Right cardiac atrium (tissue), 5 donors: ENCODE results near the gene RNF212. TPM values are rescaled to one million over a fixed set of nuclear protein-coding genes. Genes with fewer than 3 reads are reported as not detected.

ENCODE experiments used
- ATAC-seq, 2 donors: fragments of 200-7000 bp; cut with Tn5 transposase; one replicate each; pipeline versions ENCODE4 v1.8.0 to v1.9.1; 2020; ENCODE audit warnings: moderate library complexity in 2 of 2, mild to moderate bottlenecking in 1 of 2
- DNase-seq, 3 donors: peaks; one replicate each; pipeline ENCODE4 v3.0.0-alpha.2; 2020
- H3K27ac ChIP-seq: one replicate; pipeline ENCODE4 v1.5.1; 2013; ENCODE audit warnings: mild to moderate bottlenecking, low read length, control low read depth, moderate library complexity
- H3K27me3 ChIP-seq: one replicate; pipeline ENCODE4 v1.6.1; 2013; ENCODE audit not compliant: control insufficient read depth, insufficient read depth
- H3K4me1 ChIP-seq: one replicate; pipeline ENCODE4 v1.6.1; 2013; ENCODE audit warnings: low read length; ENCODE audit not compliant: control insufficient read depth, insufficient read depth
- H3K4me3 ChIP-seq: one replicate; pipeline ENCODE4 v1.5.1; 2013; ENCODE audit warnings: low read length, control low read depth
- H3K9me3 ChIP-seq: one replicate; pipeline ENCODE4 v1.6.1; 2013; ENCODE audit warnings: low read length; ENCODE audit not compliant: control insufficient read depth
- WGBS: extraction: QIAGEN DNeasy Blood & Tissue Kit; methylation state at CpG from one replicate; pipeline ENCODE4 v1.1.7; 2013; 5-methylcytosine and 5-hydroxymethylcytosine counted together
- intact Hi-C, 4 donors: fragments of 100-400 bp; cut with DNase I; formaldehyde crosslinking; loops; one replicate each; pipeline versions ENCODE4 v1.11.0 to v1.14.0; 2022 to 2023
- long read RNA-seq, 4 donors: library from polyadenylated mRNA; unstranded; transcript quantifications; one replicate each; pipeline ENCODE4 v2.0.0, GENCODE V29; 2020 to 2021
- polyA plus RNA-seq: library from polyadenylated mRNA; stranded (reverse); fragments of 200-250 nt; gene quantifications from one replicate; pipeline ENCODE4 v1.2.3, GENCODE V29; 2013
- total RNA-seq, 4 donors: library from RNA; stranded (reverse); fragmentation: NEBNext Ultra II Directional; extraction: Animal tissue kit (Norgen Biotek cat#: 25700); gene quantifications; one replicate each; pipeline ENCODE4 v1.2.1, GENCODE V29; 2021
- donor health status: healthy with polysubstance abuse.
- donor health status: DM: no; HTN: yes; CAD: no.
- donor health status: DM: no; HTN: no; CAD: no.
- donor health status: DM: no; HTN: yes; CAD: no; lungs with severe emphysema.
- donor health status: DM: yes; HTN: yes; CAD: no.

Gene RNF212
- total RNA-seq = 1 to 10 TPM in 3 of 4 donors, under 1 TPM in 1; 0.59 to 2.4 (median 1.5) TPM
- 1.6 TPM for polyA plus RNA-seq
- long read RNA-seq, donor 1, partial matches to known transcripts = 0 of 4 reads
- long read RNA-seq, donor 1, other reads (novel, unspliced or antisense) = 4 of 4 reads
- long read RNA-seq, donor 2, partial matches to known transcripts = 0 of 1 reads
- long read RNA-seq, donor 2, other reads (novel, unspliced or antisense) = 1 of 1 reads
- long read RNA-seq, donor 3 = 0 reads
- long read RNA-seq, donor 4, partial matches to known transcripts = 0 of 1 reads
- long read RNA-seq, donor 4, other reads (novel, unspliced or antisense) = 1 of 1 reads

GRCh38 chr4:1113311-1114009 lies at the start of gene RNF212:
TSS of gene RNF212 (minus strand) at chr4:1113564. CDS start at chr4:1113464, 100 bp downstream.
- Histone ChIP-seq H3K4me1 (no peaks in the 10 kb centered on the region), H3K4me3 (peak within 1 kb of the TSS; percentile 33), H3K27ac (no peak within 1 kb of the TSS), H3K27me3 (no peaks in the 10 kb centered on the region), H3K9me3 (no peaks in the 10 kb centered on the region)
- 20% methylated on average over 71 of the region's 72 CpGs for WGBS
- peak; percentile 51 to 72 for ATAC-seq
- DNase-seq = peak; percentile 39 to 78 (median 76)
- intact Hi-C loops = no loop called here

GRCh38 chr4:1160351-1160750 lies 47.0 kb upstream of the RNF212 start:
- Histone ChIP-seq H3K4me1 (no peaks in the 10 kb centered on the region), H3K9me3 (no peaks in the 10 kb centered on the region), H3K27ac (no peak overlapping the region), H3K4me3 (no peak overlapping the region), H3K27me3 (no peaks in the 10 kb centered on the region)
- DNase-seq (no peak), ATAC-seq (no peak)
- intact Hi-C loops = loop anchor here in 3 of 4 donors (10.0 kb wide), 3 partner anchors 84 to 184 kb away; partner anchors contain the start of genes CTBP1 (in 1 of the 3) and UVSSA (in 1 of the 3)
- 75% methylated on average over 1 of the region's 1 CpG for WGBS

DNA sequence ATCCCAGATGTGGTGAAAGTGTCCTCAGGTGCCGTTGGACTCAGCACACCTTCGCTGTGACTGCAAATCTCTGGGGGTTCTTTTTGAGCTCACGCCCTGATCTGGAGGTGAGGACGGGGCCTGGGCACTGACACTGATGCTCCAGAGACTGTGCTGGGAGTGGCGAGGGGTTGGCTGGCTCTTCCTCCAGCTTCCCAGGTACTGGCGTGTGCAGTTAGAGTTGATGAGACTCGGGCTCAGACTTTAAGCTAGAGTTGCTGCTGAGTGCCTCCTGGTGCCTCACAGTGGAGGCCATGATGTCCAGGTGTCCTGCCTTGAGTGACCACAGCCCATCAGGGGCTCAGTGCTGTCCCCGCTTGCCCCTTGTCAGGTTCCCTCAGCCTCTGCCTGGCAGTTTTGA lies 42.7 kb upstream of the RNF212 start:
- intact Hi-C loops = no loop called here
- DNase-seq (peak in 1 of 3 donors; percentile 19), ATAC-seq (no peak)
- H3K9me3 ChIP-seq = no peaks in the 10 kb centered on the region
- H3K27ac ChIP-seq = no peak overlapping the region
- H3K4me1 ChIP-seq = peaks cover 5% of the 10 kb centered on the region
- H3K4me3 ChIP-seq = no peak overlapping the region
- H3K27me3 ChIP-seq = no peaks in the 10 kb centered on the region
- 85% methylated on average over 8 of the region's 8 CpGs for WGBS

DNA sequence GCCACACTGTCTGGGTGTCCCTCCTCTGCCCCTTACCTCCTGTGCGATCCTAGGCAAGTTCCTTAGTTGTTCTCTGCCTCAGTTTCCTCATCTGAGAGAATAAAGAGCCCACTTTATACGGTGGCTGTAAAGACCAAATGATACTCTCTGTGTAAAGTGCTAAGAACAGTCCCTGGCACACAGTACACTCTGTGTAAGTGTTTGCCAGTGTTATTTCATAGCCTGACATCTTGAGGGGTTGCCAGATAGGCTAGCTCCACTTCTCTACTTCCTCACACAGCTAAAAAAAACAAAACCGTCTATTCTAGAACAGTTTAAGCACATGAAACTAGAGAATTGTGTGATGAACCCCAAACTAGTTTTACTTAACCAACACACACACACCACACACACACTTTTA lies 42.0 kb upstream of the RNF212 start:
- Histone ChIP-seq H3K4me1 (peaks cover 5% of the 10 kb centered on the region), H3K27me3 (no peaks in the 10 kb centered on the region), H3K4me3 (no peak overlapping the region), H3K9me3 (no peaks in the 10 kb centered on the region), H3K27ac (no peak overlapping the region)
- no peak for DNase-seq
- ATAC-seq = peak; percentile 73 to 81
- intact Hi-C loops = no loop called here
- WGBS = 41% methylated on average over 3 of the region's 3 CpGs

- H3K4me1 ChIP-seq = peaks cover 5% of the 10 kb centered on the region
- DNase-seq (peak in 2 of 3 donors; percentile 53 to 58), ATAC-seq (peak; percentile 27 to 67)
- no peaks in the 10 kb centered on the region for H3K9me3 ChIP-seq
- 55% methylated on average over 21 of the region's 21 CpGs for WGBS
- no peaks in the 10 kb centered on the region for H3K27me3 ChIP-seq
- no peak overlapping the region for H3K4me3 ChIP-seq
- H3K27ac ChIP-seq = no peak overlapping the region
- intact Hi-C loops = no loop called here
These were observed 41.3 kb upstream of the RNF212 start for GRCh38 chr4:1154523-1155182.

DNA sequence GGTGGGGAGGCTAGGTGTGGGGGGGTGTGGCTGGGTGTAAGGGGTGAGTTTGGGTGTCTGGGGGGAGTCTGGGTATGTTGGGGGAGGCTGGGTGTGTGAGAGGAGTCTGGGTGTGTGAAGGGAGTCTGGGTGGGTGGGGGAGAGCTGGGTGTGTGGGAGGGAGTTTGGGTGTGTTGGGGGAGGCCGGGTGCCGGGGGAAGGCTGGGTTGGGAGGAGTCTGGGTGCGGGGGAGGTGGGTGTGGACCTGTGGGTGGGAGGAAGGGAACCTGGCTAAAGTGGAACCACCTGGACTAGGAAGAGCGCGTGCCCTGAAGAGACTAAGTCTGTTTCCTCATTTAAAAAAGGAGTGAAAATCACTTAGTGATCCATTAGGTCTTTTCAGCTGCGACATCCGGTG lies 40.8 kb upstream of the RNF212 start:
- peaks cover 5% of the 10 kb centered on the region for H3K4me1 ChIP-seq
- ATAC-seq (no peak), DNase-seq (peak in 1 of 3 donors; percentile 27)
- H3K4me3 ChIP-seq = no peak overlapping the region
- H3K9me3 ChIP-seq = no peaks in the 10 kb centered on the region
- no peak overlapping the region for H3K27ac ChIP-seq
- no peaks in the 10 kb centered on the region for H3K27me3 ChIP-seq
- WGBS = 69% methylated on average over 7 of the region's 7 CpGs
- intact Hi-C loops = no loop called here

- H3K4me1 ChIP-seq = peaks cover 5% of the 10 kb centered on the region
- H3K27ac ChIP-seq = no peak overlapping the region
- WGBS = 52% methylated on average over 11 of the region's 11 CpGs
- no peaks in the 10 kb centered on the region for H3K27me3 ChIP-seq
- H3K9me3 ChIP-seq = no peaks in the 10 kb centered on the region
- DNase-seq (no peak), ATAC-seq (no peak)
- intact Hi-C loops = no loop called here
- no peak overlapping the region for H3K4me3 ChIP-seq
These were observed 40.3 kb upstream of the RNF212 start for GRCh38 chr4:1153567-1154090.

- Histone ChIP-seq H3K27me3 (no peaks in the 10 kb centered on the region), H3K4me1 (peaks cover 5% of the 10 kb centered on the region), H3K27ac (no peak overlapping the region), H3K4me3 (no peak overlapping the region), H3K9me3 (no peaks in the 10 kb centered on the region)
- ATAC-seq = no peak
- 67% methylated on average over 6 of the region's 6 CpGs for WGBS
- no peak for DNase-seq
- intact Hi-C loops = no loop called here
These were observed 38.9 kb upstream of the RNF212 start for GRCh38 chr4:1152290-1152689.

DNA sequence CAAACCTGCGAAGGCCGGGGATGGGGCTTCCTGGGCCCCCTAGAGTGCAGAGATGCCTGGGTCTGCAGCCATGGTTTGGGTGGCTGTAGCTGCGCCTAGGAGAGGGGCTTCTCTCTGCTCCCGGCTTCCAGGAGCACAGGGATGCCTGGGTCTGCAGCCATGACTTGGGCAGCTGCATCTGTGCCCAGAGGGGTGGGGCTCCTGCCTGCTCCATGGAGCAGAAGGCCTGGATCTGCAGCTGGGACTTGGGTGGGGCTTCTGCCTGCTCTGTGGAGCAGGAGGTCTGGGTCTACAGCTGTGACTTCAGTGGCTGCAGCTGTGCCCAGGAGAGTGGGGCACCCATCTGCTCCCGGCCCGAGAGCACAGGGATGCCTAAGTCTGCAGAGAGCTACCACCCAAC lies 38.2 kb upstream of the RNF212 start:
- DNase-seq (peak in 1 of 3 donors; percentile 40), ATAC-seq (no peak)
- Histone ChIP-seq H3K4me3 (no peak overlapping the region), H3K27ac (no peak overlapping the region), H3K4me1 (peaks cover 5% of the 10 kb centered on the region), H3K9me3 (no peaks in the 10 kb centered on the region), H3K27me3 (no peaks in the 10 kb centered on the region)
- intact Hi-C loops = no loop called here
- 88% methylated on average over 6 of the region's 6 CpGs for WGBS

DNA sequence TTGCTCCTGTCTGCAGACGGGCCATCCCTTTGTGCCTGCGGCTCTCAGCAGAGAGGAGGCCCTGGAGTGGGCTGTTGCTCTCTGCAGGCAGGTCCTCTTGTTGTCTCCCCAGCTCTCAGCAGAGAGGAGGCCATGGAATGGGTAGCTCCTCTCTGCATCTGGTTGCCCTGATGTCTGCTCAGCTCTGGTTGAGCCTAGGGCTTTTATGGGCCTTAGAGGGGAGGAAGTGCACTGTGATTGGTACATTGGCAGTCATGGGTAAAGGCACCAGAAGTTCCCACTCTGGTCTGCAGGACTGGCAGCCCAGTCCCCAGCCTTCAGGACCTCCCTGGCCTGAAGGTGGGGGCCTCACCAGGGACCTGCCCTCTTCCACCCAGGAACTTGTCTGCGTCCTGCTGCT lies 37.5 kb upstream of the RNF212 start:
- intact Hi-C loops = no loop called here
- Histone ChIP-seq H3K27ac (no peak overlapping the region), H3K4me1 (peaks cover 5% of the 10 kb centered on the region), H3K27me3 (no peaks in the 10 kb centered on the region), H3K9me3 (no peaks in the 10 kb centered on the region), H3K4me3 (no peak overlapping the region)
- WGBS = 84% methylated on average over 3 of the region's 3 CpGs
- DNase-seq = peak in 1 of 3 donors; percentile 22
- no peak for ATAC-seq

DNA sequence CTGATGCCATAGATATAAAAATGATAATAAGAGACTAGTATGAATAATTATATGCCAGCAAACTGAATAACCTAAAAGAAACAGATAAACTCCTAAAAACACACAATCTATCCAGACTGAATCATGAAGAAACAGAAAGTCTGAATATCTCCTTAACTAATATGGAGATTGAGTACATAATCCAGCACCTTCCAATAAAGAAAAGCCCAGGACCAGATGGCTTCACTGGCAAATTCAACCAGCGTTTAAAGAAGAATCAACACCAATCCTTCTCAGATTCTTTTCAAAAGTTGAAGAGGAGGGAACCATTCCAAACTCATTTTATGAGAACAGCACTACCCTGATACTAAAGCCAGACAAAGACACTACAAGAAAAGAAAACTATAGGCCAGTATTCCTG lies 26.5 kb upstream of the RNF212 start:
- no peak for DNase-seq
- Histone ChIP-seq H3K9me3 (no peaks in the 10 kb centered on the region), H3K27ac (no peak overlapping the region), H3K27me3 (no peaks in the 10 kb centered on the region), H3K4me1 (no peaks in the 10 kb centered on the region), H3K4me3 (no peak overlapping the region)
- intact Hi-C loops = loop anchor here in 1 of 4 donors (10.0 kb wide), 1 partner anchor 215 kb away; no protein-coding TSS in a partner anchor
- WGBS = 85% methylated on average over 1 of the region's 1 CpG
- ATAC-seq = no peak
